OCI-LY1 (cell line): ENCODE data around the gene ELAVL1.

Experiments
- H2AFZ ChIP-seq: fragments of 200-600 bp; sonication (generic), shearing (Covaris generic); 2 replicates; pipeline ENCODE4 v1.6.0; 2014; ENCODE audit warnings: antibody characterized with exemption, mild to moderate bottlenecking, low read length
- H3F3A ChIP-seq: fragments of 200-600 bp; sonication (generic), shearing (Covaris generic); 2 replicates; pipeline ENCODE4 v1.6.0; 2014; ENCODE audit warnings: mild to moderate bottlenecking, antibody characterized with exemption, low read length, moderate library complexity; ENCODE audit not compliant: insufficient read depth
- H3K27ac ChIP-seq: fragments of 200-600 bp; sonication (generic); 2 replicates; pipeline ENCODE4 v1.5.1; 2014; ENCODE audit warnings: low read length, mixed run types, mild to moderate bottlenecking, low read depth; ENCODE audit not compliant: poor library complexity, severe bottlenecking
- H3K27me3 ChIP-seq: fragments of 200-600 bp; sonication (generic); 2 replicates; pipeline ENCODE4 v1.6.0; 2014; ENCODE audit warnings: antibody characterized with exemption, mild to moderate bottlenecking, low read length, moderate library complexity; ENCODE audit not compliant: insufficient read depth
- H3K36me3 ChIP-seq: fragments of 200-600 bp; sonication (generic); 2 replicates; pipeline ENCODE4 v1.6.1; 2014; ENCODE audit warnings: mild to moderate bottlenecking, antibody characterized with exemption, low read length, moderate library complexity, mixed read lengths; ENCODE audit not compliant: insufficient read depth
- H3K4me1 ChIP-seq: fragments of 200-600 bp; sonication (generic); 2 replicates; pipeline ENCODE4 v1.5.1; 2014; ENCODE audit warnings: mild to moderate bottlenecking, low read length, moderate library complexity; ENCODE audit not compliant: insufficient read depth, severe bottlenecking
- H3K4me2 ChIP-seq: fragments of 200-600 bp; sonication (generic), shearing (Covaris generic); 2 replicates; pipeline ENCODE4 v1.6.1; 2014; ENCODE audit warnings: low read length
- H3K4me3 ChIP-seq: fragments of 200-600 bp; sonication (generic); 2 replicates; pipeline ENCODE4 v1.5.1; 2014; ENCODE audit warnings: low read length, low read depth, mild to moderate bottlenecking, mixed read lengths; ENCODE audit not compliant: poor library complexity, severe bottlenecking
- H3K79me2 ChIP-seq: fragments of 200-600 bp; shearing (Covaris generic); 2 replicates; pipeline ENCODE4 v1.6.1; 2016; ENCODE audit warnings: mixed run types, low read length, mixed read lengths; ENCODE audit not compliant: insufficient read depth
- H3K9ac ChIP-seq: fragments of 200-600 bp; sonication (generic), shearing (Covaris generic); 2 replicates; pipeline ENCODE4 v1.6.1; 2014; ENCODE audit warnings: mild to moderate bottlenecking, low read length, mixed read lengths
- H3K9me2 ChIP-seq: fragments of 200-600 bp; sonication (generic), shearing (Covaris generic); 2 replicates; pipeline ENCODE4 v1.6.1; 2014; ENCODE audit warnings: low read depth, mild to moderate bottlenecking, low read length, mixed read lengths
- H3K9me3 ChIP-seq: fragments of 200-600 bp; shearing (Covaris generic); 2 replicates; pipeline ENCODE4 v1.6.1; 2014; ENCODE audit warnings: low read length, mixed read lengths
- H4K20me1 ChIP-seq: fragments of 200-600 bp; sonication (generic), shearing (Covaris generic); 2 replicates; pipeline ENCODE4 v1.6.0; 2016; ENCODE audit warnings: mild to moderate bottlenecking, low read length; ENCODE audit not compliant: insufficient read depth
- CTCF ChIP-seq: fragments of 200-600 bp; sonication (generic), shearing (Covaris generic); IDR thresholded peaks from 2 replicates; pipeline ENCODE4 v1.5.1; 2017; ENCODE audit warnings: mild to moderate bottlenecking, antibody characterized with exemption, low read length, moderate library complexity, mixed read lengths
- EZH2 ChIP-seq: fragments of 200-600 bp; sonication (generic), shearing (Covaris generic); IDR thresholded peaks from 2 replicates; pipeline ENCODE4 v1.8.0; 2017; ENCODE audit warnings: borderline replicate concordance, mixed run types, mild to moderate bottlenecking, antibody characterized with exemption, low read length, moderate library complexity, mixed read lengths

Gene ELAVL1

DNA sequence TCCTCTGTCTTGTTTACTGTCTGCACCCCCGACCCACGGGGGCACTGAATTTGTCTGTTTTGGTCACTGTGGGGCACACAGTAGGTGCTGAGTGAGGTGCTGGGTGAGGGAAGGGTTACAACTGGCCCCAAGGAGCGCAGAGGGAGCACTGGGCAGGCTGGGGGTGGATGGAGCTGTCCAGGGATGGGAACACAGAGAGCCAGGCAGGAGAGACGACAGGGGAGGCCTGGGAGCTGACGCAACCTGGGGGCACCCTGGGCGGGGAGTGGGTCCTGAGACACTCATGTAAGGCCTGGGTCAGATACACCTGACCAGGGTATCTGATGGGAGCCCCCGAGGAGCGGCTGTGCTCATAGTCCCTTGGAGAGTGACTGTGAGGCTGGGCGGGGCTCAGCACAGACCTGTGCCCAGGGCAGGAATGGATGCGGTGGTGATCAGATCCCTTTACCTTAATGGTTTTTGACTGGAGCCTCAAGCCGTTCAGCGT lies 24.8 kb downstream of the ELAVL1 start:
- H2AFZ ChIP-seq, result no peak overlapping the region
- H3K9me2 ChIP-seq, result no peaks in the 10 kb centered on the region
- H3K79me2 ChIP-seq, result no peaks in the 10 kb centered on the region
- no peaks in the 10 kb centered on the region for H3K4me1 ChIP-seq
- H3K36me3 ChIP-seq, result peaks cover 90% of the 10 kb centered on the region
- H4K20me1 ChIP-seq, result no peaks in the 10 kb centered on the region
- no peak for TF ChIP-seq CTCF
- TF ChIP-seq EZH2, result no peak
- no peaks in the 10 kb centered on the region for H3K9me3 ChIP-seq
- no peak overlapping the region for H3K4me2 ChIP-seq
- no peak overlapping the region for H3K27ac ChIP-seq
- H3K9ac ChIP-seq, result no peak overlapping the region
- no peaks in the 10 kb centered on the region for H3K27me3 ChIP-seq
- H3K4me3 ChIP-seq, result no peak overlapping the region
- H3F3A ChIP-seq, result no peaks in the 10 kb centered on the region

DNA sequence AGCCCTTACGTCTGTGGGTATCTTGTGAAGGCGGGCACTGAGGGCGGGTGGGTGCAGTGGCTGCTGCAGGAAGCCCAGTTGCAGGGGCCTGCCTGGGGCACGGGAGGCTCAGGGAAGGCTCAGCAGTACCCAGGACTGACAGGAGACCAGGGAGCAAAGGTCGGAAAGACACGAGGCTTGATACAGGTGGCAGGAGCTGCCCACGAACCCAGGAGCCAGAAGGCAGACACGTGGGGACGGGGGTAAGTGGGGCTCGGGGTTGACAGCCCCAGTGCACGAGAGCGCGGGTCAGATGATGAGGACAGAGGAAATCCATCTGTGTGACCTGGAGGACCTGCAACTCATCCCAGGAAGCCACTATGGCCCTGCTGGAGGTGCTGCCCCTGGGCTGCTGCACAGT lies 25.3 kb downstream of the ELAVL1 start:
- H3K27me3 ChIP-seq, result no peaks in the 10 kb centered on the region
- no peaks in the 10 kb centered on the region for H3K9me2 ChIP-seq
- no peak for TF ChIP-seq EZH2
- no peak for TF ChIP-seq CTCF
- peaks cover 90% of the 10 kb centered on the region for H3K36me3 ChIP-seq
- no peak overlapping the region for H3K4me2 ChIP-seq
- no peaks in the 10 kb centered on the region for H3K9me3 ChIP-seq
- no peak overlapping the region for H3K27ac ChIP-seq
- no peak overlapping the region for H2AFZ ChIP-seq
- H3K4me1 ChIP-seq, result no peaks in the 10 kb centered on the region
- H3F3A ChIP-seq, result no peaks in the 10 kb centered on the region
- no peaks in the 10 kb centered on the region for H3K79me2 ChIP-seq
- H4K20me1 ChIP-seq, result no peaks in the 10 kb centered on the region
- no peak overlapping the region for H3K9ac ChIP-seq
- H3K4me3 ChIP-seq, result no peak overlapping the region

DNA sequence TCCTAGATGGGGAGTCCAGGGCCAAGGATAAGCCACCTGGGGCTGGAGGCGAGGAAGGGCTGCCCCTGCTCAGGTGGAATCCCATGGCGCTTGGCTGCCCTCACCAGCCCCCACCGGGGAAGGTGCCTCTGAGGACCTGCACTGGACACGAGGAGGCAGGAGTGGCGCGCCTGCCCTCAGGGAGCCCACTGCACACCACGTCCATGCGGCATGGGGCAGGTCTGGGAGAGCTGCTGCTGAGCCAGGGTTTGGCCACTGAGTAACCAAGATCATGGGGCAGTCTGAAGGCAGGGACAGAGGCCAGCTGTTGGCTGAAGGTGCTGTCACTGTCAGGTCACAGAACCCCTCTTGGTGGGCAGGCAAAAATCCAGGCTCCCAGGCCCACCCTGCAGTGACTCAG lies 25.9 kb downstream of the ELAVL1 start:
- no peaks in the 10 kb centered on the region for H3F3A ChIP-seq
- TF ChIP-seq EZH2, result no peak
- TF ChIP-seq CTCF, result no peak
- H3K9me3 ChIP-seq, result no peaks in the 10 kb centered on the region
- no peaks in the 10 kb centered on the region for H3K9me2 ChIP-seq
- no peaks in the 10 kb centered on the region for H3K79me2 ChIP-seq
- H3K27me3 ChIP-seq, result no peaks in the 10 kb centered on the region
- H2AFZ ChIP-seq, result no peak overlapping the region
- no peak overlapping the region for H3K27ac ChIP-seq
- H3K4me2 ChIP-seq, result no peak overlapping the region
- peaks cover 95% of the 10 kb centered on the region for H3K36me3 ChIP-seq
- no peaks in the 10 kb centered on the region for H3K4me1 ChIP-seq
- H4K20me1 ChIP-seq, result no peaks in the 10 kb centered on the region
- H3K9ac ChIP-seq, result no peak overlapping the region
- no peak overlapping the region for H3K4me3 ChIP-seq
